Skeletal muscle tissue (tissue), 4 donors: ENCODE data around the gene OR3A3. TPM values are rescaled to one million over a fixed set of nuclear protein-coding genes. Genes with fewer than 3 reads are reported as not detected.
"Not testable (repeated sequence)": the region's sequence is repeated elsewhere in the genome, so short reads cannot be mapped to it uniquely, and the experiment has no call there.

ENCODE experiments used
- H3K27ac ChIP-seq: one replicate; pipeline ENCODE4 v1.7.0; 2013; ENCODE audit warnings: mild to moderate bottlenecking, low read depth, low read length, inconsistent platforms
- H3K27me3 ChIP-seq, 3 donors: one replicate each; pipeline ENCODE4 v1.7.0; 2013; ENCODE audit warnings: low read length in 3 of 3; ENCODE audit not compliant: control insufficient read depth in 3 of 3, insufficient read depth in 3 of 3
- H3K36me3 ChIP-seq, 3 donors: one replicate each; pipeline ENCODE4 v1.7.0; 2013; ENCODE audit warnings: low read length in 3 of 3; ENCODE audit not compliant: control insufficient read depth in 3 of 3, insufficient read depth in 3 of 3
- H3K4me1 ChIP-seq, 3 donors: one replicate each; pipeline ENCODE4 v1.7.0; 2013; ENCODE audit warnings: low read length in 3 of 3, mild to moderate bottlenecking in 3 of 3; ENCODE audit not compliant: control insufficient read depth in 3 of 3, insufficient read depth in 3 of 3
- H3K4me3 ChIP-seq, 3 donors: one replicate each; pipeline ENCODE4 v1.7.0; 2013; ENCODE audit warnings: low read length in 3 of 3
- H3K9ac ChIP-seq, 3 donors: one replicate each; pipeline ENCODE4 v1.7.0; 2013; ENCODE audit warnings: low read length in 3 of 3, mild to moderate bottlenecking in 3 of 3, moderate library complexity in 2 of 3, low read depth in 1 of 3
- H3K9me3 ChIP-seq, 3 donors: one replicate each; pipeline ENCODE4 v1.7.0; 2013; ENCODE audit warnings: low read length in 3 of 3; ENCODE audit not compliant: control insufficient read depth in 3 of 3
- total RNA-seq: library from RNA; depleted of rRNA; stranded (reverse); fragments of >200 nt; gene quantifications from one replicate; pipeline ENCODE4 v1.2.3, GENCODE V29; 2014
- donor health status: Osteomylitis.

The OR3A3 gene
- not detected for total RNA-seq

GRCh38 chr17:3411070-3411469, at the start of gene OR3A3:
Gene OR3A3 (plus strand): TSS chr17:3411370.
- H3K27me3 ChIP-seq: no peaks in the 10 kb centered on the region
- no peaks in the 10 kb centered on the region for H3K4me1 ChIP-seq

GRCh38 chr17:3371167-3371566, 40.0 kb upstream of the OR3A3 start:
- not testable (repeated sequence) for H3K27me3 ChIP-seq

More at GRCh38 chr17:3411070-3411469, at the start of gene OR3A3:
- H3K4me3 ChIP-seq: no peak within 1 kb of the TSS
- H3K36me3 ChIP-seq: no peaks in the 10 kb centered on the region
- H3K9ac ChIP-seq: no peak within 1 kb of the TSS
- H3K27ac ChIP-seq: no peak within 1 kb of the TSS
- peaks cover 0 to 2% (median 0%) of the 10 kb centered on the region in 3 donors for H3K9me3 ChIP-seq

DNA sequence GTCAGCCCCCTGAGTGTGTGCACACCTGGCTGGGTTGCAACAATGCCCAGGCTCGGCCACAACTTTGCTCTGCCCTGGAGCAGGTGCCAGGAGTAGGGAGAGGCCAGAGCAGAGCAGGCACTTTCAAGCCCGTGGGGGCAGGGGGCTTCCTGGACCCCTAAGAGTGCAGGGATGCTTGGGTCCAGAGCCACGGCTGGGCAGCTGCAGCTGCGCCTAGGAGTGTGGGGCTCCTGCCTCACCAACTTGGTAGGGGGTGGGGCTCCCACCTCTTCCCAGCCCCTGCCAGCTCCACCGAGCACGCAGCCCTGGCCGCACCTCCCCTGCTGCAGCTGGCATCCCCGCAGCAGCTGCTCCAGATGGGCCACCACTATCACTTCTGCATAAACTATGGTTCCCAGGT, 32.8 kb upstream of the OR3A3 start:
- Histone ChIP-seq H3K4me1 (no peaks in the 10 kb centered on the region), H3K27me3 (peaks cover 2 to 14% (median 8%) of the 10 kb centered on the region in 3 donors), H3K4me3 (no peak overlapping the region), H3K9ac (no peak overlapping the region), H3K36me3 (no peaks in the 10 kb centered on the region), H3K9me3 (peaks cover 0 to 3% (median 0%) of the 10 kb centered on the region in 3 donors), H3K27ac (no peak overlapping the region)

More at GRCh38 chr17:3371167-3371566, 40.0 kb upstream of the OR3A3 start:
- not testable (repeated sequence) for H3K27ac ChIP-seq, H3K9me3 ChIP-seq, H3K9ac ChIP-seq, H3K36me3 ChIP-seq, H3K4me1 ChIP-seq, H3K4me3 ChIP-seq

DNA sequence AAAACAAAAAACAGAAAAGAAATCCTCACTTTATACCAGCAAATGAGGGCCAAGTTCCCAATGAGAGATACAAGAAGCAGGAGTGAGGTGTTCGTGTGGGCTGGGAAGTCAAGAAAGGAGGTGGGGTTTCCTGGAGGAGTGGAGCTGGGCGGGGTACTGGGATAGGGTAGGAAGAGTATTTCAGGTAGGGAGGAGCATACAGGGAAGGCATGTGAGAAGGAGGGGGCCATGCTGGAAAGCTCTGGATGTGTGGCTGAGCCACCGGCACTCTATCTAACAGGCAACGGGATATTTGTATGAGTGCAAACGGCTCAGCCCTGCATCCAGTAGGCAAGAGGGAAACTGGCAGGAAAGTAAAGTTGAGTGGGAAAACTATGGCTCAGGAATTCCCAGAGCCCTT, 29.2 kb upstream of the OR3A3 start:
- Histone ChIP-seq H3K4me3 (no peak overlapping the region), H3K4me1 (no peaks in the 10 kb centered on the region), H3K36me3 (no peaks in the 10 kb centered on the region), H3K9ac (no peak overlapping the region), H3K27me3 (peaks cover 13 to 28% (median 19%) of the 10 kb centered on the region in 3 donors), H3K27ac (no peak overlapping the region), H3K9me3 (no peaks in the 10 kb centered on the region)

DNA sequence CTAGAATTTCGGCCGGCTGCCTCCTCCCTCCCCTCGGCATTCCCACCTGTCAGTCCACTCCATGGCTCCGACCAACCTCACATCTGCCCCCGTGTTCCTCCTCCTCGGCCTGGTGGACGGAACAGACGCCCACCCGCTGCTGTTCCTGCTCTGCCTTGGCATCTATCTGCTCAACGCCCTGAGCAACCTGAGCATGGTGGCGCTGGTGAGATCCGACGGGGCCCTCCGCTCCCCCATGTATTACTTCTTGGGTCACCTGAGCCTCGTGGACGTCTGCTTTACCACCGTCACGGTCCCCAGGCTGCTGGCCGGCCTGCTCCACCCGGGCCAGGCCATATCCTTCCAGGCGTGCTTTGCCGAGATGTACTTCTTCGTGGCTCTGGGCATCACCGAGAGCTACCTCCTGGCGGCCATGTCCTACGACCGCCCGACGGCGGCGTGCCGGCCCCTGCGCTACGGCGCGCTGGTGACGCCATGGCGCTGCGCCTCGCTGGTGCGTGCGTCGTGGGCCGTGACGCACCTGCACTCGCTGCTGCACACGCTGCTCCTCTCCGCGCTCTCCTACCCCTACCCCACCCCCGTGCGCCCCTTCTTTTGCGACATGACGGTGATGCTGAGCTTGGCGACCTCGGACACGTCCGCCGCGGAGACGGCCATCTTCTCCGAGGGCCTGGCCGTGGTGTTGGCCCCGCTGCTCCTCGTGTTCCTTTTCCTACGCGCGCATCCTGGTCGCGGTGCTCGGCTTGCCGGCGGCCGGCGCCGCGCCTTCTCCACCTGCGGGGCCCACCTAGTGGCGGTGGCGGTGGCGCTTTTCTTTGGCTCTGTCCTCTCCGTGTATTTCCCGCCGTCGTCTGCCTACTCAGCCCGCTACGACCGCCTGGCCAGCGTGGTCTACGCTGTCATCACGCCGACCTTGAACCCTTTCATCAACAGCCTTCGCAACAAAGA, 25.0 kb upstream of the OR3A3 start, which contains the start of gene OR3A2:
TSS of gene OR3A2 (minus strand) at position 440 of the 948 bp plus-strand sequence.
- no peak within 1 kb of the TSS for H3K4me3 ChIP-seq
- peaks cover 13 to 18% (median 16%) of the 10 kb centered on the region in 3 donors for H3K27me3 ChIP-seq
- H3K36me3 ChIP-seq: no peaks in the 10 kb centered on the region
- H3K9me3 ChIP-seq: no peaks in the 10 kb centered on the region
- H3K4me1 ChIP-seq: no peaks in the 10 kb centered on the region
- no peak within 1 kb of the TSS for H3K27ac ChIP-seq
- H3K9ac ChIP-seq: no peak within 1 kb of the TSS

DNA sequence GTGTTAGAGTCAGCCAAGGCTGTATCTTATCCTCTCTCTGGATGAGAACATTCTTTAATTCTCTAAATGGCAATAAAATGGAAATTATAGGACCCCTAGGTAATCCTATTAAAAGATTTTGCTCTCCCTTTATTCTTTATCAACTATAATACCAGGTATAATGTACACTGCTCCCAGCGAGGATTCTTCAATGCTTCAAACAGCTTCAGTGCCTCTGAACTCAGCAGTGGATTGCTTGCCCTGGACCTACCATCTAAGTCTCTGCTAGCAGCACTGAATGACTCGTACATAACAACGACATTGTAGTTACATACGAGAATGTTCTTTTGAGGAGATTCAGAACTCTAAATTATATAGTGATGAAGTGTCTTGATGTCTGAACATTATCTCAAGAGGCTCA, 21.4 kb upstream of the OR3A3 start:
- Histone ChIP-seq H3K27me3 (peaks cover 10 to 16% (median 14%) of the 10 kb centered on the region in 3 donors), H3K4me1 (no peaks in the 10 kb centered on the region), H3K9me3 (no peaks in the 10 kb centered on the region), H3K9ac (no peak overlapping the region), H3K36me3 (no peaks in the 10 kb centered on the region), H3K27ac (no peak overlapping the region), H3K4me3 (no peak overlapping the region)

- H3K27me3 ChIP-seq, H3K4me1 ChIP-seq, H3K4me3 ChIP-seq, H3K9ac ChIP-seq, H3K9me3 ChIP-seq, H3K27ac ChIP-seq, H3K36me3 ChIP-seq: not testable (repeated sequence)
These were observed 13.4 kb upstream of the OR3A3 start for GRCh38 chr17:3397801-3398200.

GRCh38 chr17:3398310-3398709, 12.9 kb upstream of the OR3A3 start, which contains the start of gene OR1E1:
Gene OR1E1 (minus strand): TSS chr17:3398410. CDS start chr17:3398410, 0 bp downstream.
- no peaks in the 10 kb centered on the region for H3K9me3 ChIP-seq
- H3K4me1 ChIP-seq: no peaks in the 10 kb centered on the region
- no peak within 1 kb of the TSS for H3K9ac ChIP-seq
- no peak within 1 kb of the TSS for H3K27ac ChIP-seq
- no peaks in the 10 kb centered on the region for H3K36me3 ChIP-seq
- no peak within 1 kb of the TSS for H3K4me3 ChIP-seq
- H3K27me3 ChIP-seq: no peaks in the 10 kb centered on the region

DNA sequence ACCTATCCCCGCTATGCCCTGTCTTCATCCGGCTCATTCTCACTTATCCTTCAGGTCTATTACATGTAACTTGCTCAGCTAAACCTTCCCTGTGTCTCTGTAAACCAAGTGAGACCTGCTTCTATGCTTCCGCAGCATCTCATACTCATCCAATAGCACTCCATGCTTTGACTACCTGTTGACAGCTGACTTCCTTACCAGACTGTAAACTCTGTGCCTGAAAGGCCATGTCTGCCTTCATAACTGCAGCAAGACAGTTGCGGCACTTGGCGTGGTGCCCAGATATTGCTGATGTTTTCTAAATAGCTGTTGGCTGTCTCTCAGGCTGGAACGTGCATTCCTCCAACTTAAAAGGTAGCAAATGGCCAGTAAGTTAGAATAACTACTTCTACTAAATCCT, 11.1 kb upstream of the OR3A3 start:
- H3K4me3 ChIP-seq: no peak overlapping the region
- H3K27ac ChIP-seq: no peak overlapping the region
- H3K36me3 ChIP-seq: no peaks in the 10 kb centered on the region
- H3K27me3 ChIP-seq: no peaks in the 10 kb centered on the region
- no peaks in the 10 kb centered on the region for H3K9me3 ChIP-seq
- no peak overlapping the region for H3K9ac ChIP-seq
- H3K4me1 ChIP-seq: no peaks in the 10 kb centered on the region

DNA sequence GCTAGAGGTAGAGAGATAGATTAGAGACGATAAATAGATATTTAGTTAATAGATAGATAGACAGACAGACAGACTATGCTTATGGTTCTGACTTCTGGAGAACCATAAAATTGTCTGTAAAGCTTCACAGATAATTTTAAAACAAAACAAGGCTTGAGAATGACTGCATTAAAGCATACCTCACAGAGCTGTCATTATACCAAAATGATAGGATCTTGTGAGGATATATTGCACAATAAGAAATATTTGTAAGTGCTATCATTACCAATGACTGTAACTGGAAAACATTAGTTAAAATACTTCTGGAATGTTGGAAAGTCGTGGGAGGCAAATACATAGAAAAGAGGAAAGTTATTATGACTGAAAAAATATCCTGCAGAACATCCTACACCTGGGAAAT, 9.4 kb upstream of the OR3A3 start:
- Histone ChIP-seq H3K9me3 (no peaks in the 10 kb centered on the region), H3K4me3 (no peak overlapping the region), H3K27me3 (no peaks in the 10 kb centered on the region), H3K36me3 (no peaks in the 10 kb centered on the region), H3K9ac (no peak overlapping the region), H3K4me1 (no peaks in the 10 kb centered on the region), H3K27ac (no peak overlapping the region)
